ENCODE results near the gene EHMT1. TPM values are rescaled to one million over a fixed set of nuclear protein-coding genes. Genes with fewer than 3 reads are reported as not detected.
A peak's percentile ranks its signal among the peaks of the same experiment; 100 is the strongest.

Gene EHMT1
- total and polyA plus RNA-seq, 10 of the 15 experiments (the other 5 are each of a cell fraction or from before 2014, with no cell fraction given), result 2.9 to 100 (median 48.1) TPM

DNA sequence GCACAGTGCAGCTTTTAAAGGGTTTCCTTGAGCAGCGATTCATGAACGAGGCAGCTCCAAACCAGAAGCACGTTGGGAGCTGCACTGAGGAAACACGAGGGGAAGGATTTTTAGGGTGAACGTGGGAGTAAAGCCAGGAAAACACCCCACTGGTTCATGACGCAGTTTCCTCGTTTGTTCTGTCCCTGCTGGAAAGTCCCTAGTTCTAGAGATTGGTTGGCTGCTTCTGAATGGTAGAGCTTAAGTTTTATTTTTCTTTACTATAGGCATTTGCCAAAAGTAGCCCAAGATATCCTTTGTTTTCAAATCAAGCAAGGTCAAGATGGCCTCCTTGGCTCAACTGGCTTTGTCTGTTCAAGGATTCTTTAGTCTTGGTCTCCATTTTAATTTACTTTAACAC lies 142.2 kb downstream of the EHMT1 start (continued):
- peak; percentile 94 for TF ChIP-seq RELB (IDR thresholded peaks at IDR 0.05; ENCODE audit: low read depth)
- no peak for TF ChIP-seq EZH2 (IDR thresholded peaks at IDR 0.05; ENCODE audit: borderline replicate concordance, control insufficient read depth, low read depth, low read length)
- no peak for TF ChIP-seq HDAC2 (IDR thresholded peaks at IDR 0.05)
- 0 out of 2 replicates have a peak, but pooled peaks have one; percentile 25 for TF ChIP-seq FOXM1 (IDR thresholded peaks at IDR 0.05; ENCODE audit: low read depth, low read length)
- no peak for TF ChIP-seq NFYA (IDR thresholded peaks at IDR 0.05; ENCODE audit: borderline replicate concordance, low read depth, low read length)
- TF ChIP-seq STAT1 (conservative IDR thresholded peaks at IDR 0.05), result no peak
- TF ChIP-seq, protein P1, sequence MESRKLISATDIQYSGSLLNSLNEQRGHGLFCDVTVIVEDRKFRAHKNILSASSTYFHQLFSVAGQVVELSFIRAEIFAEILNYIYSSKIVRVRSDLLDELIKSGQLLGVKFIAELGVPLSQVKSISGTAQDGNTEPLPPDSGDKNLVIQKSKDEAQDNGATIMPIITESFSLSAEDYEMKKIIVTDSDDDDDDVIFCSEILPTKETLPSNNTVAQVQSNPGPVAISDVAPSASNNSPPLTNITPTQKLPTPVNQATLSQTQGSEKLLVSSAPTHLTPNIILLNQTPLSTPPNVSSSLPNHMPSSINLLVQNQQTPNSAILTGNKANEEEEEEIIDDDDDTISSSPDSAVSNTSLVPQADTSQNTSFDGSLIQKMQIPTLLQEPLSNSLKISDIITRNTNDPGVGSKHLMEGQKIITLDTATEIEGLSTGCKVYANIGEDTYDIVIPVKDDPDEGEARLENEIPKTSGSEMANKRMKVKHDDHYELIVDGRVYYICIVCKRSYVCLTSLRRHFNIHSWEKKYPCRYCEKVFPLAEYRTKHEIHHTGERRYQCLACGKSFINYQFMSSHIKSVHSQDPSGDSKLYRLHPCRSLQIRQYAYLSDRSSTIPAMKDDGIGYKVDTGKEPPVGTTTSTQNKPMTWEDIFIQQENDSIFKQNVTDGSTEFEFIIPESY (IDR thresholded peaks at IDR 0.05), result no peak
- TF ChIP-seq WRNIP1 (IDR thresholded peaks at IDR 0.05; ENCODE audit: borderline replicate concordance, low read depth, low read length), result no peak
- peak; percentile 76 for TF ChIP-seq GABPA (IDR thresholded peaks at IDR 0.05; ENCODE audit: low read depth)
- TF ChIP-seq SPI1 (IDR thresholded peaks at IDR 0.05; ENCODE audit: borderline replicate concordance, insufficient read depth, low read depth, low read length), result no peak
- TF ChIP-seq, protein P2, sequence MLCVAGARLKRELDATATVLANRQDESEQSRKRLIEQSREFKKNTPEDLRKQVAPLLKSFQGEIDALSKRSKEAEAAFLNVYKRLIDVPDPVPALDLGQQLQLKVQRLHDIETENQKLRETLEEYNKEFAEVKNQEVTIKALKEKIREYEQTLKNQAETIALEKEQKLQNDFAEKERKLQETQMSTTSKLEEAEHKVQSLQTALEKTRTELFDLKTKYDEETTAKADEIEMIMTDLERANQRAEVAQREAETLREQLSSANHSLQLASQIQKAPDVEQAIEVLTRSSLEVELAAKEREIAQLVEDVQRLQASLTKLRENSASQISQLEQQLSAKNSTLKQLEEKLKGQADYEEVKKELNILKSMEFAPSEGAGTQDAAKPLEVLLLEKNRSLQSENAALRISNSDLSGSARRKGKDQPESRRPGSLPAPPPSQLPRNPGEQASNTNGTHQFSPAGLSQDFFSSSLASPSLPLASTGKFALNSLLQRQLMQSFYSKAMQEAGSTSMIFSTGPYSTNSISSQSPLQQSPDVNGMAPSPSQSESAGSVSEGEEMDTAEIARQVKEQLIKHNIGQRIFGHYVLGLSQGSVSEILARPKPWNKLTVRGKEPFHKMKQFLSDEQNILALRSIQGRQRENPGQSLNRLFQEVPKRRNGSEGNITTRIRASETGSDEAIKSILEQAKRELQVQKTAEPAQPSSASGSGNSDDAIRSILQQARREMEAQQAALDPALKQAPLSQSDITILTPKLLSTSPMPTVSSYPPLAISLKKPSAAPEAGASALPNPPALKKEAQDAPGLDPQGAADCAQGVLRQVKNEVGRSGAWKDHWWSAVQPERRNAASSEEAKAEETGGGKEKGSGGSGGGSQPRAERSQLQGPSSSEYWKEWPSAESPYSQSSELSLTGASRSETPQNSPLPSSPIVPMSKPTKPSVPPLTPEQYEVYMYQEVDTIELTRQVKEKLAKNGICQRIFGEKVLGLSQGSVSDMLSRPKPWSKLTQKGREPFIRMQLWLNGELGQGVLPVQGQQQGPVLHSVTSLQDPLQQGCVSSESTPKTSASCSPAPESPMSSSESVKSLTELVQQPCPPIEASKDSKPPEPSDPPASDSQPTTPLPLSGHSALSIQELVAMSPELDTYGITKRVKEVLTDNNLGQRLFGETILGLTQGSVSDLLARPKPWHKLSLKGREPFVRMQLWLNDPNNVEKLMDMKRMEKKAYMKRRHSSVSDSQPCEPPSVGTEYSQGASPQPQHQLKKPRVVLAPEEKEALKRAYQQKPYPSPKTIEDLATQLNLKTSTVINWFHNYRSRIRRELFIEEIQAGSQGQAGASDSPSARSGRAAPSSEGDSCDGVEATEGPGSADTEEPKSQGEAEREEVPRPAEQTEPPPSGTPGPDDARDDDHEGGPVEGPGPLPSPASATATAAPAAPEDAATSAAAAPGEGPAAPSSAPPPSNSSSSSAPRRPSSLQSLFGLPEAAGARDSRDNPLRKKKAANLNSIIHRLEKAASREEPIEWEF (IDR thresholded peaks at IDR 0.05; ENCODE audit: insufficient replicate concordance, low read depth, low read length), result no peak
- TF ChIP-seq ZNF622 (IDR thresholded peaks at IDR 0.05), result no peak
- peak; percentile 68; the same call in 1 of the 2 replicates for TF ChIP-seq PAX5 (IDR thresholded peaks at IDR 0.05; ENCODE audit: borderline replicate concordance, low read depth, low read length)
- no peak for TF ChIP-seq BMI1 (IDR thresholded peaks at IDR 0.05; ENCODE audit: borderline replicate concordance)
- TF ChIP-seq CHD1 (IDR thresholded peaks at IDR 0.05; ENCODE audit: low read depth, low read length), result no peak
- TF ChIP-seq BACH1 (IDR thresholded peaks at IDR 0.05; ENCODE audit: borderline replicate concordance), result peak; percentile 21; the same call in 1 of the 2 replicates
- no peak for TF ChIP-seq CBX5 (IDR thresholded peaks at IDR 0.05; ENCODE audit: low read depth)
- TF ChIP-seq MYB (IDR thresholded peaks at IDR 0.05; ENCODE audit: borderline replicate concordance, low read depth, low read length), result no peak
- TF ChIP-seq GATAD2B (conservative IDR thresholded peaks at IDR 0.05; ENCODE audit: low read depth), result 0 out of 2 replicates have a peak, but pooled peaks have one; percentile 22
- no peak for TF ChIP-seq TCF3 (IDR thresholded peaks at IDR 0.05; ENCODE audit: borderline replicate concordance, insufficient read depth, low read depth, low read length)
- no peak for TF ChIP-seq SIN3A (IDR thresholded peaks at IDR 0.05; ENCODE audit: low read depth, low read length)
- TF ChIP-seq BHLHE40 (IDR thresholded peaks at IDR 0.05; ENCODE audit: borderline replicate concordance in 1 of 2, low read depth in 2 of 2, low read length in 1 of 2), result peak; percentile 36 to 38; a peak in 1 of 4 replicates
- TF ChIP-seq RUNX3 (IDR thresholded peaks at IDR 0.05; ENCODE audit: low read length), result peak; percentile 65; the same call in 1 of the 2 replicates

Data from GM12878 (cell line).